Measurements from ENCODE around the gene PRSS23.

PRSS23 gene

GRCh38 chr11:86781546-86781945 is 18.8 kb upstream of the PRSS23 start:
- Mint-ChIP-seq H3K9me3 (no peaks in the 10 kb centered on the region), H3K4me1 (no peaks in the 10 kb centered on the region)

GRCh38 chr11:86782742-86783141 is 17.6 kb upstream of the PRSS23 start:
- no peak for DNase-seq
- H3K27me3 Mint-ChIP-seq, result peaks cover 10% of the 10 kb centered on the region
- no peaks in the 10 kb centered on the region for H3K36me3 Mint-ChIP-seq
- H3K4me3 Mint-ChIP-seq, result no peak overlapping the region
- H3K4me1 Mint-ChIP-seq, result no peaks in the 10 kb centered on the region
- no peaks in the 10 kb centered on the region for H3K9me3 Mint-ChIP-seq
- CTCF ChIA-PET, result no interaction called here
- no peak overlapping the region for H3K27ac Mint-ChIP-seq

More at GRCh38 chr11:86781546-86781945, 18.8 kb upstream of the PRSS23 start:
- H3K36me3 Mint-ChIP-seq, result no peaks in the 10 kb centered on the region
- H3K27me3 Mint-ChIP-seq, result peaks cover 10% of the 10 kb centered on the region
- no peak overlapping the region for H3K27ac Mint-ChIP-seq
- no peak for DNase-seq
- H3K4me3 Mint-ChIP-seq, result no peak overlapping the region
- CTCF ChIA-PET, result no interaction called here

- Mint-ChIP-seq H3K9me3 (no peaks in the 10 kb centered on the region), H3K4me1 (no peaks in the 10 kb centered on the region), H3K27ac (no peak overlapping the region), H3K27me3 (peaks cover 15% of the 10 kb centered on the region), H3K36me3 (no peaks in the 10 kb centered on the region), H3K4me3 (no peak overlapping the region)
- no peak for DNase-seq
- CTCF ChIA-PET, result no interaction called here
Measured at GRCh38 chr11:86783661-86784060, 16.7 kb upstream of the PRSS23 start.

- DNase-seq, result no peak
- Mint-ChIP-seq H3K27ac (no peak overlapping the region), H3K27me3 (peaks cover 19% of the 10 kb centered on the region), H3K9me3 (no peaks in the 10 kb centered on the region), H3K36me3 (no peaks in the 10 kb centered on the region), H3K4me3 (no peak overlapping the region), H3K4me1 (no peaks in the 10 kb centered on the region)
- CTCF ChIA-PET, result interaction anchor here (1.2 kb wide), 1 partner anchor 330 kb away, joined by 3 read pairs; no protein-coding TSS in a partner anchor
Measured at GRCh38 chr11:86784241-86784681, 16.1 kb upstream of the PRSS23 start.

GRCh38 chr11:86785576-86785975 is 14.8 kb upstream of the PRSS23 start:
- H3K27ac Mint-ChIP-seq, result no peak overlapping the region
- no peaks in the 10 kb centered on the region for H3K4me1 Mint-ChIP-seq
- H3K27me3 Mint-ChIP-seq, result peaks cover 10% of the 10 kb centered on the region
- no peak overlapping the region for H3K4me3 Mint-ChIP-seq
- no peak for DNase-seq
- no peaks in the 10 kb centered on the region for H3K9me3 Mint-ChIP-seq
- H3K36me3 Mint-ChIP-seq, result no peaks in the 10 kb centered on the region
- CTCF ChIA-PET, result no interaction called here

- CTCF ChIA-PET, result no interaction called here
- DNase-seq, result no peak
- H3K4me1 Mint-ChIP-seq, result no peaks in the 10 kb centered on the region
- no peaks in the 10 kb centered on the region for H3K9me3 Mint-ChIP-seq
- H3K27ac Mint-ChIP-seq, result no peak overlapping the region
- no peaks in the 10 kb centered on the region for H3K36me3 Mint-ChIP-seq
- no peak overlapping the region for H3K4me3 Mint-ChIP-seq
- peaks cover 21% of the 10 kb centered on the region for H3K27me3 Mint-ChIP-seq
Measured at GRCh38 chr11:86787018-86787536, 13.3 kb upstream of the PRSS23 start.

GRCh38 chr11:86787656-86788055 is 12.7 kb upstream of the PRSS23 start:
- no peak for DNase-seq

GRCh38 chr11:86790195-86790725 is 10.1 kb upstream of the PRSS23 start:
- Mint-ChIP-seq H3K4me3 (no peak overlapping the region), H3K27ac (no peak overlapping the region)
- CTCF ChIA-PET, result no interaction called here

More at GRCh38 chr11:86787656-86788055, 12.7 kb upstream of the PRSS23 start:
- no peaks in the 10 kb centered on the region for H3K9me3 Mint-ChIP-seq
- no peak overlapping the region for H3K27ac Mint-ChIP-seq
- no peaks in the 10 kb centered on the region for H3K4me1 Mint-ChIP-seq
- no peaks in the 10 kb centered on the region for H3K36me3 Mint-ChIP-seq
- peaks cover 27% of the 10 kb centered on the region for H3K27me3 Mint-ChIP-seq
- no peak overlapping the region for H3K4me3 Mint-ChIP-seq
- CTCF ChIA-PET, result no interaction called here

GRCh38 chr11:86790867-86791849 is 9.2 kb upstream of the PRSS23 start:
- Mint-ChIP-seq H3K4me1 (no peaks in the 10 kb centered on the region), H3K9me3 (no peaks in the 10 kb centered on the region), H3K27me3 (peaks cover 29% of the 10 kb centered on the region), H3K4me3 (no peak overlapping the region), H3K27ac (no peak overlapping the region), H3K36me3 (no peaks in the 10 kb centered on the region)
- no peak for DNase-seq
- CTCF ChIA-PET, result interaction anchor here (0.9 kb wide), 1 partner anchor 111 kb away, joined by 3 read pairs; no protein-coding TSS in a partner anchor

More at GRCh38 chr11:86790195-86790725, 10.1 kb upstream of the PRSS23 start:
- H3K27me3 Mint-ChIP-seq, result peaks cover 29% of the 10 kb centered on the region
- no peaks in the 10 kb centered on the region for H3K4me1 Mint-ChIP-seq
- H3K36me3 Mint-ChIP-seq, result no peaks in the 10 kb centered on the region
- no peaks in the 10 kb centered on the region for H3K9me3 Mint-ChIP-seq
- DNase-seq, result no peak

GRCh38 chr11:86792150-86792549 is 8.2 kb upstream of the PRSS23 start:
- Mint-ChIP-seq H3K36me3 (no peaks in the 10 kb centered on the region), H3K4me3 (no peak overlapping the region), H3K9me3 (no peaks in the 10 kb centered on the region), H3K4me1 (no peaks in the 10 kb centered on the region), H3K27ac (no peak overlapping the region), H3K27me3 (peaks cover 31% of the 10 kb centered on the region)
- DNase-seq, result no peak
- CTCF ChIA-PET, result interaction anchor here (0.9 kb wide), 1 partner anchor 112 kb away, joined by 3 read pairs; no protein-coding TSS in a partner anchor

GRCh38 chr11:86793307-86793706 is 7.0 kb upstream of the PRSS23 start:
- no peak overlapping the region for H3K27ac Mint-ChIP-seq
- no peaks in the 10 kb centered on the region for H3K36me3 Mint-ChIP-seq
- H3K4me3 Mint-ChIP-seq, result no peak overlapping the region
- no peaks in the 10 kb centered on the region for H3K4me1 Mint-ChIP-seq
- H3K27me3 Mint-ChIP-seq, result peaks cover 32% of the 10 kb centered on the region
- CTCF ChIA-PET, result interaction anchor here (0.7 kb wide), 1 partner anchor 10 kb away, joined by 4 read pairs; no protein-coding TSS in a partner anchor
- H3K9me3 Mint-ChIP-seq, result no peaks in the 10 kb centered on the region
- no peak for DNase-seq

- peaks cover 46% of the 10 kb centered on the region for H3K27me3 Mint-ChIP-seq
- no peaks in the 10 kb centered on the region for H3K36me3 Mint-ChIP-seq
- CTCF ChIA-PET, result no interaction called here
- no peaks in the 10 kb centered on the region for H3K9me3 Mint-ChIP-seq
- H3K4me3 Mint-ChIP-seq, result no peak overlapping the region
- H3K4me1 Mint-ChIP-seq, result no peaks in the 10 kb centered on the region
- no peak overlapping the region for H3K27ac Mint-ChIP-seq
- no peak for DNase-seq
Measured at GRCh38 chr11:86795511-86795910, 4.8 kb upstream of the PRSS23 start.

GRCh38 chr11:86795949-86796348 is 4.4 kb upstream of the PRSS23 start:
- H3K4me3 Mint-ChIP-seq, result no peak overlapping the region
- peaks cover 4% of the 10 kb centered on the region for H3K4me1 Mint-ChIP-seq
- no peak for DNase-seq
- no peak overlapping the region for H3K27ac Mint-ChIP-seq
- CTCF ChIA-PET, result no interaction called here
- no peaks in the 10 kb centered on the region for H3K9me3 Mint-ChIP-seq
- H3K27me3 Mint-ChIP-seq, result peaks cover 48% of the 10 kb centered on the region
- no peaks in the 10 kb centered on the region for H3K36me3 Mint-ChIP-seq

GRCh38 chr11:86797133-86797532 is 3.2 kb upstream of the PRSS23 start:
- DNase-seq, result no peak
- Mint-ChIP-seq H3K4me3 (no peak overlapping the region), H3K27me3 (peaks cover 50% of the 10 kb centered on the region), H3K4me1 (peaks cover 11% of the 10 kb centered on the region), H3K27ac (no peak overlapping the region), H3K9me3 (no peaks in the 10 kb centered on the region), H3K36me3 (no peaks in the 10 kb centered on the region)
- CTCF ChIA-PET, result interaction anchor here (0.8 kb wide), 1 partner anchor 9 kb away, joined by 3 read pairs; no protein-coding TSS in a partner anchor
